Skin epidermis (tissue), 12 donors: Measurements from ENCODE around the gene TCF19.

ENCODE experiments used
- H3K27ac ChIP-seq, 21 experiments: fragments of 200-600 bp; sonication (generic) in 11 of 21; one replicate each; pipeline ENCODE4 v1.5.0; 2020; ENCODE audit warnings: mild to moderate bottlenecking in 3 of 21, inconsistent platforms in 2 of 21, moderate library complexity in 2 of 21
- H3K4me3 ChIP-seq, 7 experiments: fragments of 200-600 bp; sonication (generic) in 2 of 7; one replicate each; pipeline ENCODE4 v1.5.0; 2020; ENCODE audit warnings: inconsistent platforms in 2 of 7, mild to moderate bottlenecking in 2 of 7, moderate library complexity in 1 of 7

Gene TCF19

DNA sequence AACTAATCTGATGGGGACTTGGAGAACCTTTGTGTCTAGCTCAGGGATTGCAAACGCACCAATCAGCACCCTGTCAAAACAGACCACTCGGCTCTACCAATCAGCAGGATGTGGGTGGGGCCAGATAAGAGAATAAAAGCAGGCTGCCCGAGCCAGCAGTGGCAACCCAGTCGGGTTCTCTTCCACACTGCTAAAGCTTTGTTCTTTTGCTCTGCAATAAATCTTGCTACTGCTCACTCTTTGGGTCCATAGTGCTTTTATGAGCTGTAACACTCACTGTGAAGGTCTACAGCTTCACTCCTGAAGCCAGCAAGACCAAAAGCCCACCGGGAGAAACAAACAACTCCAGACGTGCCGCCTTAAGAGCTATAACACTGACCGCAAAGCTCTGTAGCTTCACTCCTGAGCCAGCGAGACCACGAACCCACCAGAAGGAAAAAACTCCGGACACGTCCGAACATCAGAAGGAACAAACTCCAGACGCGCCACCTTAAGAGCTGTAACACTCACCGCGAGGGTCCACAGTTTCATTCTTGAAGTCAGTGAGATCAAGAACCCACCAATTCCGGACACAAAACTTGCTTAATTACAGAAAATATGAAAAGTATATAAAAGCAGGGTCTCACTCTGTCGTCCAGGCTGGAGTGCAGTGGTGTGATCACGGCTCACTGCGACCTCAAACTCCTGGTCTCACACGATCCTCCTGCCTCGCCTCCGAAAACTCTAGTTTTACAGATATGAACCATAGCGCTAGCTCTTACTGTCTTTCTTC is 38.0 kb downstream of the TCF19 start:
- Histone ChIP-seq H3K4me3 (peak overlapping the region in 5 of 7 experiments; percentile 42 to 62 (median 59)), H3K27ac (peak overlapping the region in 11 of 21 experiments; percentile 86 to 96 (median 91))

DNA sequence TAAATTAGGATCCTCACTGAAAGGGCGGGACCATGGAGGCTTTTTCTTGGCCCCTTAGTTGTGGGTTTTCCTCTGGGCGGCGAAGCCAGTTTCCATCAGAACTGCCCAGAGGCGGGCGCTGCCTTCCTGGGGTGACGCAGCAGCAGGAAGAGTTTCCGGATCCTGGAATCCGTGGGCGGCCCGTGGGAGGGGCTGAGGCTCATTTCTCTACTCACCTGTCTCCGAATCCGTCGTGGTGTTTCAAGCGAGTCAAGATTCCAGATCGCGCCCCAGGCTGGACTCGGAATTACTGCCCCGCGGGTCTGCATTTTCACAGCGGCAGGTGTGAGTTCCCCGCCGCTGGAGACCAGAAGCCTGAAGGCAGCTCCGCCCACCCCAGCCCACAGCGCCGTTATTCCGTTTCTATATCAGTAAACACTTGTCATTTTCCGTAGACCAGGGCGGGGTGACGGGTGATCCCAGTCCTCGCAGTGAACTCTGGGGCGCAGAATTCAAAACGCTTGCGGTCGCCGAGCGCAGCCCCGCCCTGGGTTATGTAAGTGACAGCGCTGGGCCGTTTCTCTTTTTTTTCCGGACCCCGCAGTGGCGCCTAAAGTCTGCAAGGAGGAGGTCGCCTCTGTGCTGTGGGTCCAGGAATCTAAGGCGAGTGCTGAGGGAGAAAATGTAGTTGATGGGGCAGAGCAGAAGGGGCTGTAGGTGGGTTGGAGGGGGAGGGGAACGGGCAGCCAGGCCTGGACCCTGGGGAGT is 39.3 kb downstream of the TCF19 start:
- Histone ChIP-seq H3K27ac (peak overlapping the region; percentile 77 to 96 (median 90)), H3K4me3 (peak overlapping the region; percentile 42 to 63 (median 59))

- H3K4me3 ChIP-seq = peak overlapping the region in 3 of 7 experiments; percentile 45 to 62 (median 59)
- H3K27ac ChIP-seq = peak overlapping the region in 12 of 21 experiments; percentile 80 to 96 (median 90)
Measured at GRCh38 chr6:31199105-31199452, 40.7 kb downstream of the TCF19 start.

DNA sequence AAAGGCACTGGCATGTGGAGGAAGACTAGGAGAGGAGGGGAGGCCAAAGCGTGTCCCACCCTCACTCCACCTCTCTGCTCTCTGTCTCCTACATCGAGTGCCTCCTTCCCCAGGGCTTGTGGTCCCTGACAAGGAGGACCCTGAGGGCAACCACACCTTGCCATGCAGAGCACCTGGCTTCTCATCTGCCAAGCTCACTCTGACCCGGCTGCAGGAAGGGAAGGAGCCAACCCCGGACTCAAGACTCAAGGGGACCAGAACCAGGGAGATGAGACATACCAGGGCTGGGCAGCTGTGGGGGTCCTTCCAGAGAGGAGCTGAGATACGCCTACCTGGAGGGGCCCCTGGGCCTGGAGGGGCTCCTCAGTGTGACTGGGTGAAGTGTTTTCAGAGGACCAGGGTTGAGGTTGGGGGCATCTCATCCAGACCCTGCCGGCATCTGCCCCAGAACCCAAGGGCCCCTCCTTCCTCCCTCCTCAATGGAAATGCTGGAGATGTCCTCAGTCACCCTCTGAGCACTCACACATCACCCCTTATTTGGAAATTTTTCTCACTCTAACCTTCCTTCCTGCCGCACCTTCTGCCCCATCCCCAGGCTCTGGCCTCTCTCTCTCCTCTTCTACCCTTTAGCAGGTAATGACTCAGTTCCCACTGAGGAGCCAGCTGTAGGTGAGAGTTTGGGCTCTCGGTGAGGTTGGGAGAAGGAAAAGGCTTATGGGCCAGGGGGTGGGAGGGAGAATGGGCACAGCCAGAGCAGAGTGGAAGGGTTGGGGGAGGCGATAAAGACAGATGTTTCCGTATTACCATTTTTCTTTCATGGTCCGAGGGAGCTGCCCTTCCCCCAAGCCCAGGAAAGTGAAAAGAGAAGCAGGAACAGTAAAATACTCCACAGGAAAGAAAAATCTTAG is 44.1 kb downstream of the TCF19 start:
- no peak overlapping the region for H3K4me3 ChIP-seq
- peak overlapping the region in 19 of 21 experiments; percentile 19 to 86 (median 61) for H3K27ac ChIP-seq

- Histone ChIP-seq H3K4me3 (peak overlapping the region; percentile 19 to 43 (median 38)), H3K27ac (peak overlapping the region in 19 of 21 experiments; percentile 13 to 86 (median 63))
Measured at GRCh38 chr6:31203345-31203979, 45.1 kb downstream of the TCF19 start.

GRCh38 chr6:31204751-31205145 is 46.4 kb downstream of the TCF19 start:
- peak overlapping the region in 2 of 7 experiments; percentile 38 for H3K4me3 ChIP-seq
- H3K27ac ChIP-seq = peak overlapping the region in 12 of 21 experiments; percentile 43 to 86 (median 73)

DNA sequence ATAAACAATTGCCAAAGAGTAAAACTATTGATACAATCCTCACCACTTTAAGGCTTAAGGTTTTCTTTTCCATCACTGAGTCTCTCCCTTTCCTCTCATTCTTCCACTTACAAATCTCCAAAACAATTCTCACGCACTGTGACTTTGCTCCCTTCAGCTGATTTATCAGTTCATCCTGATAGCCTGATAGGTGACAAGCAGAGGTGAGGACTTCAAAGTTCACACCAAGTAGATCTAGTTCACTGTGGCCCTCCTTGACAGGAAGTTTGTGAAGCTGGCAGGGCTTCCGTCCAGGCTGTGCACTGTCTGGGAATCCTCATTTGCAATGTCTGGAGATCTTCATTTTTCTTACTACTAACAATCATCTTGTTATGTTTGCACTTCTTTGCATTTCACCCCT is 47.2 kb downstream of the TCF19 start:
- peak overlapping the region in 1 of 21 experiments; percentile 30 for H3K27ac ChIP-seq
- H3K4me3 ChIP-seq = no peak overlapping the region

- Histone ChIP-seq H3K4me3 (no peak overlapping the region), H3K27ac (peak overlapping the region in 2 of 21 experiments; percentile 33 to 42)
Measured at GRCh38 chr6:31208506-31208905, 50.1 kb downstream of the TCF19 start.

DNA sequence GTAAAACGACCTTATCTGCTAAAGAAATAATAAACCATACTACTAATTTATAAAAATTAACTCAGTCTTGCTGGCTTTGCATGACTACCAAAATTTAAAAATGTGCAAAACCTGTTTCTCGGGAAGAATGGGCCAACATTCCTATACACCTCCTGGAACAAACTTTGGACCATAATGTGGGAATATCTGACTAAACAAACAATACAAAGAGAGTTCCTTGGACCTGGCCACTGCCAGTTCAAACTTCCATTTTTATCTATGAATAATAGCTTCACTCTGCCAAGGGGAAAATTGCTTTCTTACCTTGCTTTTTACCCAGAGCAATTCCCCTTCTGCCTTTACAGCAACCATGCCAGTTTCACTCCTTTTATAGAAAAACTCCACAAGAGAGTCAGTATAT is 50.7 kb downstream of the TCF19 start:
- H3K27ac ChIP-seq = no peak overlapping the region
- H3K4me3 ChIP-seq = no peak overlapping the region

DNA sequence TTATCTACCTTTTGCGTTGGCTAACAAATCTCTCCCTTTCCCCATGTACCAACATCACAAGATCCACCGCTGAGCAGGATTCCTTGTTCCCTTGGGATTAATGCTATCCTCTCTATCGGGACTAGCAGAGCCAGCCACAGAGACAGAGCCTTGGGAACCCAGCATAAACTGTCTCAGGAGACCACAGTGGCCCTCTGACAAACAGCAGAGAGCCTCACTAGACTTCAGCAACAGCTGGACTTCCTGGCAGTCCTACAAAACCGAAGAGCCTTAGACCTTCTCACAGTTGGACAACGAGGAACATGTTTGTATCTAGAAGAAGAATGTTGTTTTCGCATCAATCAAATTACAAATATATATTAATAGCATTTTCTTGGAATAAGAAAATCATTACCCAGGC is 51.7 kb downstream of the TCF19 start:
- Histone ChIP-seq H3K4me3 (no peak overlapping the region), H3K27ac (peak overlapping the region in 1 of 21 experiments; percentile 1)

- no peak overlapping the region for H3K4me3 ChIP-seq
- peak overlapping the region in 1 of 21 experiments; percentile 25 for H3K27ac ChIP-seq
Measured at GRCh38 chr6:31210741-31211532, 52.5 kb downstream of the TCF19 start.
